OCI-LY1 (cell line): ENCODE results near the gene STBD1.

Experiments
- EZH2 ChIP-seq: fragments of 200-600 bp; sonication (generic), shearing (Covaris generic); IDR thresholded peaks from 2 replicates; pipeline ENCODE4 v1.8.0; 2017; ENCODE audit warnings: borderline replicate concordance, mixed run types, mild to moderate bottlenecking, antibody characterized with exemption, low read length, moderate library complexity, mixed read lengths
- TF ChIP-seq, protein P1 (sequence below): fragments of 200-600 bp; sonication (generic), shearing (Covaris generic); IDR thresholded peaks from 2 replicates; pipeline ENCODE4 v1.5.1; 2017; ENCODE audit warnings: mild to moderate bottlenecking, antibody characterized with exemption, low read length, moderate library complexity, mixed read lengths

DNA sequence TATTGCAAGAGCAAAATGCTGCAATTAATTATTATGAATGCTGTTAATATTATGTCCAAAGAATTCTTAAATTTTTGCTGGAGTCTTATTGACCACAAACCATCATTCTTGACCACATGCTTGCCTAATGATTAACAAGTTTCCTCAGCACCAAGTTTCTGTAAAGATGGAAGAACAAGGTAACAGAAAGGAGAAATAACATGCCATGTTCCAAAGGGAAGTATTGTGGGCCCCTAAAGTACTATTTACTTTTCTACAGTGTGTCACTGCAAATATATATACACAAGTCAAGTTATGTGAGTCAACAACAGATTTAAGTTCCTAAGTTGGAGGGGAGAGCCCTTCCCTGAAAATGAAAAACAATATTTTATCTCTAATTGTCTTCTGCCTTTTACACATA lies 34.5 kb upstream of the STBD1 start:
- TF ChIP-seq, protein P1, sequence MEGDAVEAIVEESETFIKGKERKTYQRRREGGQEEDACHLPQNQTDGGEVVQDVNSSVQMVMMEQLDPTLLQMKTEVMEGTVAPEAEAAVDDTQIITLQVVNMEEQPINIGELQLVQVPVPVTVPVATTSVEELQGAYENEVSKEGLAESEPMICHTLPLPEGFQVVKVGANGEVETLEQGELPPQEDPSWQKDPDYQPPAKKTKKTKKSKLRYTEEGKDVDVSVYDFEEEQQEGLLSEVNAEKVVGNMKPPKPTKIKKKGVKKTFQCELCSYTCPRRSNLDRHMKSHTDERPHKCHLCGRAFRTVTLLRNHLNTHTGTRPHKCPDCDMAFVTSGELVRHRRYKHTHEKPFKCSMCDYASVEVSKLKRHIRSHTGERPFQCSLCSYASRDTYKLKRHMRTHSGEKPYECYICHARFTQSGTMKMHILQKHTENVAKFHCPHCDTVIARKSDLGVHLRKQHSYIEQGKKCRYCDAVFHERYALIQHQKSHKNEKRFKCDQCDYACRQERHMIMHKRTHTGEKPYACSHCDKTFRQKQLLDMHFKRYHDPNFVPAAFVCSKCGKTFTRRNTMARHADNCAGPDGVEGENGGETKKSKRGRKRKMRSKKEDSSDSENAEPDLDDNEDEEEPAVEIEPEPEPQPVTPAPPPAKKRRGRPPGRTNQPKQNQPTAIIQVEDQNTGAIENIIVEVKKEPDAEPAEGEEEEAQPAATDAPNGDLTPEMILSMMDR, result no peak
- no peak for TF ChIP-seq EZH2
